ENCODE results near the gene BOC. TPM values are rescaled to one million over a fixed set of nuclear protein-coding genes. Genes with fewer than 3 reads are reported as not detected.

BOC gene
- total and polyA plus RNA-seq, 10 donors: 1.5 to 21.9 (median 13.5) TPM

- H3K36me3 ChIP-seq: no peaks in the 10 kb centered on the region
- peaks cover 0 to 1% (median 0%) of the 10 kb centered on the region in 6 donors for H3K4me1 ChIP-seq
- no peak overlapping the region for H3K27ac ChIP-seq
- no peaks in the 10 kb centered on the region for H3K9me3 ChIP-seq
- TF ChIP-seq CTCF (IDR thresholded peaks at IDR 0.05 in 8 of 11, conservative IDR thresholded peaks at IDR 0.05 in 3 of 11) (no peak), POLR2A (IDR thresholded peaks at IDR 0.05) (no peak), POLR2AphosphoS5 (IDR thresholded peaks at IDR 0.05) (no peak)
- intact Hi-C loops (cut with DNase I; ENCODE audit: low total_unique reads): no loop called here
- no peak overlapping the region for H3K4me3 ChIP-seq
- peaks cover 0 to 32% (median 4%) of the 10 kb centered on the region in 7 donors for H3K27me3 ChIP-seq (replicated peaks in 1 of 7)
- DNase-seq: no peak
- WGBS, 5 donors: 74 to 88% (median 80%) methylated on average over 10 of the region's 10 CpGs
These were observed 6.8 kb downstream of the BOC start for GRCh38 chr3:113218011-113218680.

GRCh38 chr3:113218681-113219045 lies 7.3 kb downstream of the BOC start:
- Histone ChIP-seq H3K27me3 (replicated peaks in 1 of 7) (peaks cover 0 to 30% (median 0%) of the 10 kb centered on the region in 7 donors), H3K4me1 (peaks cover 0 to under 1% (median 0%) of the 10 kb centered on the region in 6 donors), H3K9me3 (no peaks in the 10 kb centered on the region), H3K4me3 (no peak overlapping the region), H3K27ac (no peak overlapping the region), H3K36me3 (no peaks in the 10 kb centered on the region)
- TF ChIP-seq CTCF (IDR thresholded peaks at IDR 0.05 in 8 of 11, conservative IDR thresholded peaks at IDR 0.05 in 3 of 11) (no peak), POLR2A (IDR thresholded peaks at IDR 0.05) (no peak), POLR2AphosphoS5 (IDR thresholded peaks at IDR 0.05) (no peak)
- DNase-seq: no peak
- intact Hi-C loops (cut with DNase I; ENCODE audit: low total_unique reads): no loop called here
- WGBS, 5 donors: 64 to 100% (median 83%) methylated on average over 1 of the region's 1 CpG

GRCh38 chr3:113219605-113220300 lies 8.4 kb downstream of the BOC start:
- peaks cover 0 to 27% (median 0%) of the 10 kb centered on the region in 7 donors for H3K27me3 ChIP-seq (replicated peaks in 1 of 7)
- H3K4me1 ChIP-seq: peaks cover 0 to 5% (median 0%) of the 10 kb centered on the region in 6 donors
- TF ChIP-seq POLR2A (IDR thresholded peaks at IDR 0.05): no peak
- TF ChIP-seq POLR2AphosphoS5 (IDR thresholded peaks at IDR 0.05): no peak
- no peak for TF ChIP-seq CTCF (IDR thresholded peaks at IDR 0.05 in 8 of 11, conservative IDR thresholded peaks at IDR 0.05 in 3 of 11)
- intact Hi-C loops (cut with DNase I; ENCODE audit: low total_unique reads): no loop called here
- H3K9me3 ChIP-seq: no peaks in the 10 kb centered on the region
- no peak for DNase-seq
- no peak overlapping the region for H3K4me3 ChIP-seq
- WGBS, 5 donors: 63 to 72% (median 66%) methylated on average over 6 of the region's 6 CpGs
- no peaks in the 10 kb centered on the region for H3K36me3 ChIP-seq
- no peak overlapping the region for H3K27ac ChIP-seq

GRCh38 chr3:113220721-113221120 lies 9.4 kb downstream of the BOC start:
- intact Hi-C loops (cut with DNase I; ENCODE audit: low total_unique reads): no loop called here
- 71 to 84% (median 79%) methylated on average over 5 of the region's 5 CpGs for WGBS, 5 donors
- peaks cover 0 to 19% (median 0%) of the 10 kb centered on the region in 7 donors for H3K27me3 ChIP-seq (replicated peaks in 1 of 7)
- no peak for DNase-seq
- H3K27ac ChIP-seq: no peak overlapping the region
- no peaks in the 10 kb centered on the region for H3K36me3 ChIP-seq
- no peaks in the 10 kb centered on the region for H3K9me3 ChIP-seq
- H3K4me3 ChIP-seq: no peak overlapping the region
- peaks cover 0 to 5% (median 0%) of the 10 kb centered on the region in 6 donors for H3K4me1 ChIP-seq
- no peak for TF ChIP-seq POLR2AphosphoS5 (IDR thresholded peaks at IDR 0.05)
